HepG2 (cell line): Measurements from ENCODE around the gene IZUMO4. TPM values are rescaled to one million over a fixed set of nuclear protein-coding genes. Genes with fewer than 3 reads are reported as not detected.

Experiments
- ARID5B ChIP-seq: IDR thresholded peaks from 2 replicates; pipeline ENCODE4 v1.4.0; 2020; ENCODE audit warnings: mild to moderate bottlenecking, missing genetic modification reagents
- CREM ChIP-seq, 2 experiments: sonication (generic) in 1 of 2; formaldehyde crosslinking in 1 of 2; IDR thresholded peaks; 2 replicates each; pipeline versions ENCODE4 v1.4.0 to v1.6.1; 2016 to 2020; ENCODE audit warnings: antibody characterized with exemption in 1 of 2, mild to moderate bottlenecking in 1 of 2, missing genetic modification reagents in 1 of 2
- GABPB1 ChIP-seq: IDR thresholded peaks from 2 replicates; pipeline ENCODE4 v1.6.1; 2016; ENCODE audit warnings: mild to moderate bottlenecking, missing genetic modification reagents, moderate library complexity, missing compliant biosample characterization
- RFX1 ChIP-seq: fragments of 450-650 bp; IDR thresholded peaks from 2 replicates; pipeline ENCODE4 v1.6.1; 2017
- SCMH1 ChIP-seq: sonication (generic); formaldehyde crosslinking; IDR thresholded peaks from 2 replicates; pipeline ENCODE4 v1.9.0; 2021; ENCODE audit warnings: missing genetic modification reagents, mild to moderate bottlenecking, borderline replicate concordance
- SRSF4 ChIP-seq: fragments of 200-400 bp; formaldehyde crosslinking; IDR thresholded peaks from one replicate; pipeline ENCODE4 v1.6.1; 2018; ENCODE audit warnings: mild to moderate bottlenecking, low read depth, low read length, moderate library complexity; ENCODE audit not compliant: poor library complexity, severe bottlenecking
- ZBTB3 ChIP-seq: sonication (generic); formaldehyde crosslinking; IDR thresholded peaks from 2 replicates; pipeline ENCODE4 v1.4.0; 2020; ENCODE audit warnings: low read depth, mild to moderate bottlenecking, moderate library complexity, missing genetic modification reagents, borderline replicate concordance
- ZBTB46 ChIP-seq: sonication (generic); formaldehyde crosslinking; IDR thresholded peaks from 2 replicates; pipeline ENCODE4 v1.4.0; 2020; ENCODE audit warnings: mild to moderate bottlenecking, missing genetic modification reagents, borderline replicate concordance
- ZKSCAN8 ChIP-seq: IDR thresholded peaks from 2 replicates; pipeline ENCODE4 v1.6.1; 2016; ENCODE audit warnings: borderline replicate concordance, missing genetic modification reagents, missing compliant biosample characterization
- ZNF788 ChIP-seq: sonication (generic); formaldehyde crosslinking; IDR thresholded peaks from 2 replicates; pipeline ENCODE4 v1.5.0; 2020; ENCODE audit warnings: mild to moderate bottlenecking, missing genetic modification reagents, borderline replicate concordance
- ZNF792 ChIP-seq: IDR thresholded peaks from 2 replicates; pipeline ENCODE4 v1.6.1; 2016
- polyA plus RNA-seq, 8 experiments: library from polyadenylated mRNA; depleted of rRNA in 3 of 8; stranded (reverse) in 7 of 8; unstranded in 1 of 8; fragments of >200 nt; fragmentation: Illumina TruSeq in 4 of 8; extraction: Trizol in 4 of 8; gene quantifications; 2 replicates each; pipeline versions ENCODE4 v1.2.1 to v1.2.3, GENCODE V29; 2011 to 2016; ENCODE audit warnings: low read depth in 4 of 8, missing spikeins in 1 of 8, mixed read lengths in 1 of 8; ENCODE audit not compliant: insufficient read depth in 1 of 8
- total RNA-seq, 5 experiments: library from RNA; depleted of rRNA; stranded (reverse); fragments of >200 nt; fragmentation: Illumina TruSeq; extraction: Trizol; gene quantifications; 2 replicates each; pipeline ENCODE4 v1.2.3, GENCODE V29; 2016; ENCODE audit warnings: low read depth in 1 of 5
- TF ChIP-seq, protein P1 (sequence below): IDR thresholded peaks from 2 replicates; pipeline ENCODE4 v1.6.1; 2016; ENCODE audit warnings: missing compliant biosample characterization, missing genetic modification reagents, borderline replicate concordance
- TF ChIP-seq, protein P2 (sequence below): sonication (generic); formaldehyde crosslinking; IDR thresholded peaks from 2 replicates; pipeline ENCODE4 v1.4.0; 2020; ENCODE audit warnings: mild to moderate bottlenecking, missing genetic modification reagents
- TF ChIP-seq, protein P3 (sequence below): IDR thresholded peaks from 2 replicates; pipeline ENCODE4 v1.6.1; 2012; ENCODE audit warnings: low read depth, low read length, improper control_type of control experiment
- TF ChIP-seq, protein P4 (sequence below): IDR thresholded peaks from 2 replicates; pipeline ENCODE4 v1.6.1; 2016; ENCODE audit warnings: missing genetic modification reagents, missing compliant biosample characterization

IZUMO4 gene
- total and polyA plus RNA-seq, 2 of the 13 experiments (the other 11 are each of a cell fraction or from before 2014, with no cell fraction given), result 0.77 to 3.9 TPM

GRCh38 chr19:2055931-2056836, 40.5 kb upstream of the IZUMO4 start (continued):
- TF ChIP-seq, protein P1, sequence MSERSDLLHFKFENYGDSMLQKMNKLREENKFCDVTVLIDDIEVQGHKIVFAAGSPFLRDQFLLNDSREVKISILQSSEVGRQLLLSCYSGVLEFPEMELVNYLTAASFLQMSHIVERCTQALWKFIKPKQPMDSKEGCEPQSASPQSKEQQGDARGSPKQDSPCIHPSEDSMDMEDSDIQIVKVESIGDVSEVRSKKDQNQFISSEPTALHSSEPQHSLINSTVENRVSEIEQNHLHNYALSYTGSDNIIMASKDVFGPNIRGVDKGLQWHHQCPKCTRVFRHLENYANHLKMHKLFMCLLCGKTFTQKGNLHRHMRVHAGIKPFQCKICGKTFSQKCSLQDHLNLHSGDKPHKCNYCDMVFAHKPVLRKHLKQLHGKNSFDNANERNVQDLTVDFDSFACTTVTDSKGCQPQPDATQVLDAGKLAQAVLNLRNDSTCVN, result 0 out of 2 replicates have a peak, but pooled peaks have one; percentile 17
- TF ChIP-seq SCMH1 (CRISPR knock-in tag) (no peak), ZBTB3 (CRISPR knock-in tag) (0 out of 2 replicates have a peak, but pooled peaks have one; percentile 52), RFX1 (no peak), GABPB1 (CRISPR knock-in tag) (peak; percentile 77), ZBTB46 (CRISPR knock-in tag) (no peak), ZNF792 (peak; percentile 27; the same call in 1 of the 2 replicates), ARID5B (CRISPR knock-in tag) (0 out of 2 replicates have a peak, but pooled peaks have one; percentile 10), ZNF788 (CRISPR knock-in tag) (peak; percentile 52; the same call in 1 of the 2 replicates), ZKSCAN8 (no peak), CREM (IDR thresholded peaks at IDR 0.05) (0 out of 2 replicates have a peak, but pooled peaks have one; percentile 12), CREM (CRISPR knock-in tag; IDR thresholded peaks at IDR 0.05) (no peak), SRSF4 (no peak)
- TF ChIP-seq, protein P2, sequence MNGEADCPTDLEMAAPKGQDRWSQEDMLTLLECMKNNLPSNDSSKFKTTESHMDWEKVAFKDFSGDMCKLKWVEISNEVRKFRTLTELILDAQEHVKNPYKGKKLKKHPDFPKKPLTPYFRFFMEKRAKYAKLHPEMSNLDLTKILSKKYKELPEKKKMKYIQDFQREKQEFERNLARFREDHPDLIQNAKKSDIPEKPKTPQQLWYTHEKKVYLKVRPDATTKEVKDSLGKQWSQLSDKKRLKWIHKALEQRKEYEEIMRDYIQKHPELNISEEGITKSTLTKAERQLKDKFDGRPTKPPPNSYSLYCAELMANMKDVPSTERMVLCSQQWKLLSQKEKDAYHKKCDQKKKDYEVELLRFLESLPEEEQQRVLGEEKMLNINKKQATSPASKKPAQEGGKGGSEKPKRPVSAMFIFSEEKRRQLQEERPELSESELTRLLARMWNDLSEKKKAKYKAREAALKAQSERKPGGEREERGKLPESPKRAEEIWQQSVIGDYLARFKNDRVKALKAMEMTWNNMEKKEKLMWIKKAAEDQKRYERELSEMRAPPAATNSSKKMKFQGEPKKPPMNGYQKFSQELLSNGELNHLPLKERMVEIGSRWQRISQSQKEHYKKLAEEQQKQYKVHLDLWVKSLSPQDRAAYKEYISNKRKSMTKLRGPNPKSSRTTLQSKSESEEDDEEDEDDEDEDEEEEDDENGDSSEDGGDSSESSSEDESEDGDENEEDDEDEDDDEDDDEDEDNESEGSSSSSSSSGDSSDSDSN, result peak; percentile 22; the same call in 1 of the 2 replicates
- TF ChIP-seq, protein P3, sequence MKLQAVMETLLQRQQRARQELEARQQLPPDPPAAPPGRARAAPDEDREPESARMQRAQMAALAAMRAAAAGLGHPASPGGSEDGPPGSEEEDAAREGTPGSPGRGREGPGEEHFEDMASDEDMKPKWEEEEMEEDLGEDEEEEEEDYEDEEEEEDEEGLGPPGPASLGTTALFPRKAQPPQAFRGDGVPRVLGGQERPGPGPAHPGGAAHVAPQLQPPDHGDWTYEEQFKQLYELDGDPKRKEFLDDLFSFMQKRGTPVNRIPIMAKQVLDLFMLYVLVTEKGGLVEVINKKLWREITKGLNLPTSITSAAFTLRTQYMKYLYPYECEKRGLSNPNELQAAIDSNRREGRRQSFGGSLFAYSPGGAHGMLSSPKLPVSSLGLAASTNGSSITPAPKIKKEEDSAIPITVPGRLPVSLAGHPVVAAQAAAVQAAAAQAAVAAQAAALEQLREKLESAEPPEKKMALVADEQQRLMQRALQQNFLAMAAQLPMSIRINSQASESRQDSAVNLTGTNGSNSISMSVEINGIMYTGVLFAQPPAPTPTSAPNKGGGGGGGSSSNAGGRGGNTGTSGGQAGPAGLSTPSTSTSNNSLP, result no peak
- TF ChIP-seq, protein P4, sequence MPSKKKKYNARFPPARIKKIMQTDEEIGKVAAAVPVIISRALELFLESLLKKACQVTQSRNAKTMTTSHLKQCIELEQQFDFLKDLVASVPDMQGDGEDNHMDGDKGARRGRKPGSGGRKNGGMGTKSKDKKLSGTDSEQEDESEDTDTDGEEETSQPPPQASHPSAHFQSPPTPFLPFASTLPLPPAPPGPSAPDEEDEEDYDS (CRISPR knock-in tag), result 0 out of 2 replicates have a peak, but pooled peaks have one; percentile 26
